D341Med (cell line): ENCODE data around the gene CSNK2B.
A peak's percentile ranks its signal among the peaks of the same experiment; 100 is the strongest.

Experiments used
- DNase-seq: peaks from one replicate; pipeline ENCODE4 v3.0.0; 2012; ENCODE audit warnings: low spot score

The CSNK2B gene

DNA sequence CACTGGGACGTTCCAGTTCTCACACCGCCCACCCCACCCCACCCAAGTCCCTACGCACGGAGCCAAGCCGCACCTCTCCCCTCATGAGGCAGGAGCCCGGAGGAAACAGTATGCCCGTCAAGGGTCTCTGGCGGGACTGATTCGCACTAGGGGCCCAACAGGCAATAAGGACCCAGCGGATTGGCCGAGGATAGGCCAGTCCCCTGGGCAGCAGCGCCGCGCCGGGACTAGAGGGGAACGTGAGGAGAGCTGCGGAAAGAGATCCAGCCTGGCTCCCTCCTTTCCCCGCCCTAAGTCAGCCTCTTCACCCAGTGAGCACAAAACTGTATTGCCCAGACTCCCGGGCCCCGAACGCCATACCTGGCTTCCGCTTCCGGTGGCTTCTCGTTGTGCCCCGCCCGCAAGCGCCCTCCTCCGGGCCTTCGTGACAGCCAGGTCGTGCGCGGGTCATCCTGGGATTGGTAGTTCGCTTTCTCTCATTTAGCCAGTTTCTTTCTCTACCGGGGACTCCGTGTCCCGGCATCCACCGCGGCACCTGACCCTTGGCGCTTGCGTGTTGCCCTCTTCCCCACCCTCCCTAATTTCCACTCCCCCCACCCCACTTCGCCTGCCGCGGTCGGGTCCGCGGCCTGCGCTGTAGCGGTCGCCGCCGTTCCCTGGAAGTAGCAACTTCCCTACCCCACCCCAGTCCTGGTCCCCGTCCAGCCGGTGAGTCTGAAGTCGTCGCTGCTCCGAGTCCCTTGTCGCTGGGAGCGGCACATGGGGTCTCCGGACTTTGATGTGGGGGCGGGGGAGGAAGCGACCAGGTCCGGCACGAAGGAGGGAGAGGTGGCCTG lies at the start of gene CSNK2B:
Gene CSNK2B (plus strand): TSS at position 580 of the 836 bp plus-strand sequence. CDS start 752 bp downstream, outside the sequence.
- DNase-seq: peak; percentile 95

- no peak for DNase-seq
Measured at GRCh38 chr6:31617010-31617409, 48.9 kb upstream of the CSNK2B start.

- DNase-seq: peak; percentile 95
Measured at GRCh38 chr6:31619805-31620585, 45.9 kb upstream of the CSNK2B start.

DNA sequence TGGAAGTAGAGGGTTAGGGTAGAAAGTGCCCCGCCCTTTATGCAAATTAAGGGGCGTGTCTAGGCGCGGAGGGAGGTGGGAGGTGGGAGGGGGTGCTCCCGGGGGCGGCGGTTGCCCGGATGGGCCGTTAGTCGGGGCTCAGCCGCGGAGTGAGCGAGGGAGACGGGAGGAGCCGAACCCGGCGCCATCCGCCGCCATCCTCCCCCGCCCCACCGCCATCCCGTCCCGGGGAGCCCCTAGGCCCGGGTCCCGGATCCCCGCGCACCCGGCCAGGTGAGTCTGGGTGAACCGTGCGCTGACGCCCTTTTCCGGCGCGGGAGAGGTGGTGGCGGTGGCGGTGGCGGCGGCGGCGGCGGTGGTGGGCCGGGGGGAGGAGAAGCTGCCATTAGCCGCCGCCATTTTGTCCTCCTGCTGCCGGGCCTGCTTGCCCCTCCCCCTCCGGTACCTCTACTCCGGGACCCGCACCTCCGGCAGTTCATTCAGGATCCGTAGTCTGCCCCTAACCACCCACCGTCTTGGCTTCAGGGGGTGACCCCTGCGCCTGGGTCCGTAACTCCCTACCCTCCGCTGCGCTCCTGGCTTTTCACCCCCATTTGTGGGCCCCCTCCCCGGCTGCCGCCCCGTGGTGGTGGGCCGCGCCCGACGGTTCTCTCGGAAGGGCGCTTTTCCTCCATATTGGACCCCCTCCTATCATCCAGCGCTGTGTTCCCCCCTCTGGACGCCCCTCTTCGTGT lies 45.1 kb upstream of the CSNK2B start, which contains the start of gene PRRC2A:
Gene PRRC2A (plus strand): TSS at position 130 of the 734 bp plus-strand sequence. CDS start 2,075 bp downstream, outside the sequence.
- DNase-seq: peak; percentile 96

GRCh38 chr6:31621320-31621939 lies 44.5 kb upstream of the CSNK2B start:
- DNase-seq: no peak

DNA sequence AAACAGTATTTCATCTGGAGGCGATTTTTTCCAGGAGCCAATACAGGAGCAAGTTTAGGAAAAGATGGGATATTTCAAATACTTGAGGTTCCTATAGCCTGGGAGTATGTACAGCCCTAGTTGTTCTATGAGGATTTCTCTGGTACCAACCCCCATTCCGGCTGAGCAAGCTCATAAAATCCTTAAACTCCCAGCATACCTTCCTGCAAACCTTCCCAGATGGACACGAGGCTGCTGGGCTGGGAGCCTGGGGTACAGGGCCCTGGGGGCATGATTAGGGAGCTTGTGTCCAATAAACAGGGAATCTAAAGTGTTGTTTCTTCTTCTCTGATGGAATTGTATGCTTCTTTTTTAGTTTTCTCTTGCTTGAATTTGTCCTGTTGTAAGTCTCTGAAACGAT lies 43.9 kb upstream of the CSNK2B start:
- no peak for DNase-seq

DNA sequence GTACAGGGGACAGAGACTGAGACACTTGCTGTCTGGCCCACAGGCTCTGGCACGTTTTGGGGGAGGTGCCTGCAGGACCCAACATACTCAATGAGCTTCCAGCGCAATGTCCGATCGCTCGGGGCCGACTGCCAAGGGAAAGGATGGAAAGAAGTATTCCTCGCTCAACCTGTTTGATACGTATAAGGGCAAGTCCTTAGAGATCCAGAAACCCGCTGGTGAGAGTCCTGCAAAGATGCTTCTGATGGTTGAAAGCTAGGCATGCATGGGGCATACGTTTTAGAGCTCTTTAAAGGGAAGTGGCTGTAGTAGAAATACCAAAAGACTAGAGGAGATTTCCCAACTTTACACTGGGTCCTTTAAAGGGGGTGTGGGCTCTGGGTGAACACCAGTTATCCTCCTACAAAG lies 43.2 kb upstream of the CSNK2B start:
- no peak for DNase-seq

DNA sequence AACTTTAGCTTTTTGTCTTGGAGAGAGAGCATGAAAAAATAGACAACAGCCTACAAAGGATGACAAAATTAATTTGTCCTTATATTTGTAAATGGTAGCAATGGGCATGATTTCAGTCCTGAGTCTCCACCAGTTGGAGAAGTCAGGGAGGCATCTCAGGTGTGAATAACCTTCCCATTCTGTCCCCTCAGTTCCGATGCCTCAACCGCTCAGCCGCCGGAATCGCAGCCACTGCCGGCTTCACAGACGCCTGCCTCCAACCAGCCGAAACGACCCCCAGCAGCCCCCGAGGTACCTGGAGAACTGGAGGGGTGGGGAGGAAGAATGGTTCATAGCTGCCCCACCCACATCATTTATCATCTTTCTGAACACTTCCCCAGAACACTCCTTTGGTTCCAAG lies 41.8 kb upstream of the CSNK2B start:
- DNase-seq: no peak

DNA sequence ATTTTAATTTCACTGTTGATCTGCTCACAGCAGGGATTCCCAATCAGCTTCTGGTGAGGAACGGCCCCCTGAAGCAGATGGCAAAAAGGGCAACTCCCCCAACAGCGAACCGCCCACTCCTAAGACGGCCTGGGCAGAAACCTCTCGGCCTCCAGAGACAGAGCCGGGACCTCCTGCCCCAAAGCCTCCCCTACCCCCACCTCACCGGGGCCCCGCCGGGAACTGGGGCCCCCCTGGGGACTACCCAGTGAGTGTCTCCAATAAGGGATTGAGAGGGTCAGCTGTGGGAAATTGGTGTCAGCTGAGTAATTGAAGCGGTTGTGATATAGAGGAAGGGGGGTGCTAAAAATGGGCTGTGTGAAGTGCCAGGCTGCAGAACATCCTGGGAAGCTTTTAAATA lies 38.9 kb upstream of the CSNK2B start:
- no peak for DNase-seq

- DNase-seq: no peak
Measured at GRCh38 chr6:31627690-31628287, 38.1 kb upstream of the CSNK2B start.

DNA sequence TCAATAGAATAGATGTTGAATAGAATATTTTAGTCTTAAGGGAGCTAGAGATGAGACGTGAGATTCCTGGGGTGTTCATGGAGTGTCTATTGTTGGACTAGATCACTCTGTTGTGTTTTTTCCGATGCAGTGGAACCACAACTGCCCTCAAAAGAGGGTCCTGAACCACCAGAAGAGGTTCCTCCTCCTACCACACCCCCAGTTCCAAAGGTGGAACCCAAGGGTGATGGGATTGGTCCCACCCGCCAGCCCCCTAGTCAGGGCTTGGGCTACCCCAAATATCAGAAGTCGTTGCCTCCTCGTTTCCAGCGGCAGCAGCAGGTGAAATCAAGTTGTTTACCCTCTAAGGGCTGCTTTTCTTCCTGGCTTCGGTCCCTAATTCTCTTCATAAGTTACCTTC lies 36.9 kb upstream of the CSNK2B start:
- DNase-seq: no peak

- no peak for DNase-seq
Measured at GRCh38 chr6:31630177-31630934, 35.5 kb upstream of the CSNK2B start.

GRCh38 chr6:31631209-31631608 lies 34.7 kb upstream of the CSNK2B start:
- DNase-seq: no peak

GRCh38 chr6:31631681-31632278 lies 34.1 kb upstream of the CSNK2B start:
- DNase-seq: no peak

DNA sequence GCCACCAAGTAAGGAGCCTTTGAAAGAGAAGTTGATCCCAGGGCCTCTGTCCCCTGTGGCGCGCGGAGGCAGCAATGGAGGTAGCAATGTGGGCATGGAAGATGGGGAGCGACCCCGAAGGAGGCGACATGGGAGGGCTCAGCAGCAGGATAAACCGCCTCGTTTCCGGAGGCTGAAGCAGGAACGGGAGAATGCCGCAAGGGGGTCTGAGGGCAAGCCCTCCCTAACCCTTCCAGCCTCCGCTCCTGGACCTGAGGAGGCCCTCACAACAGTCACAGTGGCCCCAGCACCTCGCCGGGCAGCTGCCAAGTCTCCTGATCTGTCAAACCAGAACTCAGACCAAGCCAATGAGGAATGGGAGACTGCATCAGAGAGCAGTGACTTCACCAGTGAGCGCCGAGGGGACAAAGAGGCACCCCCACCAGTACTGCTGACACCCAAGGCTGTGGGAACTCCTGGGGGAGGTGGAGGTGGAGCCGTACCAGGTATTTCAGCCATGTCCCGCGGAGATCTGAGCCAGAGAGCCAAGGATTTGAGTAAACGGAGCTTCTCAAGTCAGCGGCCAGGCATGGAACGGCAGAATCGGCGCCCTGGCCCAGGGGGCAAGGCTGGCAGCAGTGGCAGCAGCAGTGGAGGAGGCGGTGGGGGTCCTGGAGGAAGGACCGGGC lies 33.5 kb upstream of the CSNK2B start:
- no peak for DNase-seq

- DNase-seq: no peak
Measured at GRCh38 chr6:31633447-31633846, 32.4 kb upstream of the CSNK2B start.

GRCh38 chr6:31634131-31634530 lies 31.7 kb upstream of the CSNK2B start:
- DNase-seq: no peak

DNA sequence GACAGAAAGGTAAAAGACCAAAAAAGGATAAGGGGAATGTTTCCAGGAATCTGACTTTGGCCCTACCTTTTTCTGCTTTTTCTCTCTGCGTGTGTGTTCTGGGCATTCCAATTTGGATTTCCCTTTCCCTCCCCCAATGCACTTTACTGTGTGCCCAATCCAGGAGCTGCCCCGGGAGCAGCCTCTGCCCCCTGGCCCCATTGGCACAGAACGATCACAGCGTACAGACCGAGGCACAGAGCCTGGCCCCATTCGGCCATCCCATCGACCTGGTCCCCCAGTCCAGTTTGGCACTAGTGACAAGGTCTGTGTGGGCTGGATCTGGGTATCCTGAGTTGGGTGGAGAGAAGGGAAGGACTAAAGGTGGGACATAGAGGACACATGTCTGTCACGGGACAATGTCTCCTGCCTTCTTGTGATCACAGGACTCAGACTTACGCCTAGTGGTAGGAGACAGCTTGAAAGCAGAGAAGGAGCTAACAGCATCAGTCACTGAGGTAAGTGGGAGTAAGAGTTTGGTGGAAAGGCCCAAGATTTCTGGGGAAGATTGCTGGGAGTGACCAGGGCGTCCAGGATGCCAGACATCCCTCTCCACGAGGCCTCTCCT lies 30.8 kb upstream of the CSNK2B start:
- DNase-seq: no peak
